MG63 (cell line): ENCODE results near the gene NR1H4. TPM values are rescaled to one million over a fixed set of nuclear protein-coding genes. Genes with fewer than 3 reads are reported as not detected.
"Not testable (repeated sequence)": the region's sequence is repeated elsewhere in the genome, so short reads cannot be mapped to it uniquely, and the experiment has no call there.

ENCODE experiments used
- DNase-seq: peaks from one replicate; pipeline ENCODE4 v3.0.0-alpha.2; 2020
- H3K27me3 ChIP-seq: fragments of 250-450 bp; sonication (Bioruptor Pico); 2 replicates; pipeline ENCODE4 v1.5.1; 2020; ENCODE audit warnings: mild to moderate bottlenecking, moderate library complexity
- H3K36me3 ChIP-seq: fragments of 250-450 bp; sonication (Bioruptor Pico); 2 replicates; pipeline ENCODE4 v1.5.1; 2020; ENCODE audit warnings: mild to moderate bottlenecking, moderate library complexity
- H3K4me3 ChIP-seq: fragments of 250-450 bp; sonication (Bioruptor Pico); 2 replicates; pipeline ENCODE4 v1.5.1; 2020; ENCODE audit warnings: mild to moderate bottlenecking, moderate library complexity
- H3K9me3 ChIP-seq: fragments of 250-450 bp; sonication (Bioruptor Pico); 2 replicates; pipeline ENCODE4 v1.5.1; 2020; ENCODE audit warnings: mild to moderate bottlenecking, moderate library complexity
- total RNA-seq: library from RNA; depleted of rRNA; stranded (reverse); fragments of >200 nt; shearing (Covaris generic); gene quantifications from 2 replicates; pipeline ENCODE4 v1.2.3, GENCODE V29; 2014; ENCODE audit warnings: low replicate concordance

Gene NR1H4
- total RNA-seq, 1 experiment from 2014 or later, result not detected

GRCh38 chr12:100493396-100494012 is 19.8 kb downstream of the NR1H4 start:
- H3K4me3 ChIP-seq, result no peak overlapping the region
- no peaks in the 10 kb centered on the region for H3K9me3 ChIP-seq
- no peaks in the 10 kb centered on the region for H3K36me3 ChIP-seq
- no peaks in the 10 kb centered on the region for H3K27me3 ChIP-seq
- DNase-seq, result no peak

- DNase-seq, result no peak
- H3K9me3 ChIP-seq, result no peaks in the 10 kb centered on the region
- no peaks in the 10 kb centered on the region for H3K36me3 ChIP-seq
- no peak overlapping the region for H3K4me3 ChIP-seq
- no peaks in the 10 kb centered on the region for H3K27me3 ChIP-seq
Observed at GRCh38 chr12:100494026-100494425, 20.4 kb downstream of the NR1H4 start.

GRCh38 chr12:100494538-100494937 is 20.9 kb downstream of the NR1H4 start:
- no peaks in the 10 kb centered on the region for H3K27me3 ChIP-seq
- no peak for DNase-seq
- no peaks in the 10 kb centered on the region for H3K36me3 ChIP-seq
- no peak overlapping the region for H3K4me3 ChIP-seq
- no peaks in the 10 kb centered on the region for H3K9me3 ChIP-seq

- Histone ChIP-seq H3K27me3 (no peaks in the 10 kb centered on the region), H3K36me3 (no peaks in the 10 kb centered on the region), H3K9me3 (no peaks in the 10 kb centered on the region), H3K4me3 (no peak overlapping the region)
- DNase-seq, result no peak
Observed at GRCh38 chr12:100497105-100497795, 23.6 kb downstream of the NR1H4 start.

- Histone ChIP-seq H3K4me3 (no peak overlapping the region), H3K9me3 (no peaks in the 10 kb centered on the region), H3K27me3 (no peaks in the 10 kb centered on the region), H3K36me3 (no peaks in the 10 kb centered on the region)
- DNase-seq, result no peak
Observed at GRCh38 chr12:100498141-100498540, 24.5 kb downstream of the NR1H4 start.

- Histone ChIP-seq H3K9me3 (no peaks in the 10 kb centered on the region), H3K36me3 (no peaks in the 10 kb centered on the region), H3K4me3 (no peak overlapping the region), H3K27me3 (no peaks in the 10 kb centered on the region)
- DNase-seq, result no peak
Observed at GRCh38 chr12:100499416-100499815, 25.8 kb downstream of the NR1H4 start.

- not testable (repeated sequence) for H3K27me3 ChIP-seq, H3K4me3 ChIP-seq, H3K9me3 ChIP-seq, H3K36me3 ChIP-seq, DNase-seq
Observed at GRCh38 chr12:100502718-100503117, 29.1 kb downstream of the NR1H4 start.

GRCh38 chr12:100503228-100503628 is 29.6 kb downstream of the NR1H4 start:
- no peak overlapping the region for H3K4me3 ChIP-seq
- H3K27me3 ChIP-seq, result no peaks in the 10 kb centered on the region
- no peak for DNase-seq
- no peaks in the 10 kb centered on the region for H3K9me3 ChIP-seq
- H3K36me3 ChIP-seq, result no peaks in the 10 kb centered on the region

GRCh38 chr12:100504804-100505203 is 31.1 kb downstream of the NR1H4 start:
- Histone ChIP-seq H3K27me3 (no peaks in the 10 kb centered on the region), H3K36me3 (no peaks in the 10 kb centered on the region), H3K9me3 (no peaks in the 10 kb centered on the region), H3K4me3 (no peak overlapping the region)
- DNase-seq, result no peak

- H3K36me3 ChIP-seq, result no peaks in the 10 kb centered on the region
- H3K27me3 ChIP-seq, result no peaks in the 10 kb centered on the region
- no peak overlapping the region for H3K4me3 ChIP-seq
- no peaks in the 10 kb centered on the region for H3K9me3 ChIP-seq
- DNase-seq, result no peak
Observed at GRCh38 chr12:100508751-100509150, 35.1 kb downstream of the NR1H4 start.

GRCh38 chr12:100512692-100513091 is 39.0 kb downstream of the NR1H4 start:
- no peaks in the 10 kb centered on the region for H3K36me3 ChIP-seq
- no peaks in the 10 kb centered on the region for H3K27me3 ChIP-seq
- no peaks in the 10 kb centered on the region for H3K9me3 ChIP-seq
- no peak for DNase-seq
- no peak overlapping the region for H3K4me3 ChIP-seq

GRCh38 chr12:100515968-100516367 is 42.3 kb downstream of the NR1H4 start:
- DNase-seq, result no peak
- Histone ChIP-seq H3K4me3 (no peak overlapping the region), H3K27me3 (peaks cover 3% of the 10 kb centered on the region; the same call in 1 of the 2 replicates), H3K9me3 (no peaks in the 10 kb centered on the region), H3K36me3 (no peaks in the 10 kb centered on the region)

GRCh38 chr12:100518376-100518775 is 44.7 kb downstream of the NR1H4 start:
- no peaks in the 10 kb centered on the region for H3K9me3 ChIP-seq
- no peak overlapping the region for H3K4me3 ChIP-seq
- H3K27me3 ChIP-seq, result peaks cover 3% of the 10 kb centered on the region; the same call in 1 of the 2 replicates
- no peak for DNase-seq
- H3K36me3 ChIP-seq, result no peaks in the 10 kb centered on the region

GRCh38 chr12:100520048-100520769 is 46.5 kb downstream of the NR1H4 start:
- Histone ChIP-seq H3K9me3 (no peaks in the 10 kb centered on the region), H3K27me3 (peaks cover 3% of the 10 kb centered on the region; the same call in 1 of the 2 replicates), H3K36me3 (no peaks in the 10 kb centered on the region), H3K4me3 (no peak overlapping the region)
- no peak for DNase-seq

- Histone ChIP-seq H3K36me3 (no peaks in the 10 kb centered on the region), H3K9me3 (no peaks in the 10 kb centered on the region), H3K27me3 (peaks cover 3% of the 10 kb centered on the region; the same call in 1 of the 2 replicates), H3K4me3 (no peak overlapping the region)
- DNase-seq, result no peak
Observed at GRCh38 chr12:100521958-100522357, 48.3 kb downstream of the NR1H4 start.

GRCh38 chr12:100528034-100528433 is 54.4 kb downstream of the NR1H4 start:
- H3K36me3 ChIP-seq, result no peaks in the 10 kb centered on the region
- no peak for DNase-seq
- no peaks in the 10 kb centered on the region for H3K27me3 ChIP-seq
- no peaks in the 10 kb centered on the region for H3K9me3 ChIP-seq
- no peak overlapping the region for H3K4me3 ChIP-seq

- no peaks in the 10 kb centered on the region for H3K9me3 ChIP-seq
- no peak for DNase-seq
- H3K4me3 ChIP-seq, result no peak overlapping the region
- no peaks in the 10 kb centered on the region for H3K27me3 ChIP-seq
- no peaks in the 10 kb centered on the region for H3K36me3 ChIP-seq
Observed at GRCh38 chr12:100528471-100529127, 54.9 kb downstream of the NR1H4 start.
